Stimulated activated CD8-positive, alpha-beta memory T cell treated with anti-CD3 and anti-CD28 coated beads, Interleukin-7, amount 100 ng/mL, for 4 hours (primary cell): Measurements from ENCODE around the gene UIMC1.

ENCODE experiments used
- DNase-seq, 2 donors: peaks; one replicate each; pipeline ENCODE4 v3.0.0-alpha.2; 2020; ENCODE audit warnings: low read depth in 2 of 2

The UIMC1 gene

GRCh38 chr5:176902102-176902814 lies 104.3 kb downstream of the UIMC1 start:
- DNase-seq, result no peak

GRCh38 chr5:176901260-176902101 lies 105.1 kb downstream of the UIMC1 start:
- no peak for DNase-seq

GRCh38 chr5:176900780-176901204 lies 105.8 kb downstream of the UIMC1 start:
- no peak for DNase-seq

- DNase-seq, result no peak
Measured at GRCh38 chr5:176899946-176900779, 106.4 kb downstream of the UIMC1 start.

GRCh38 chr5:176899296-176899891 lies 107.2 kb downstream of the UIMC1 start, which contains the start of gene HK3:
Gene HK3, minus strand, starts transcription at chr5:176899346. Its CDS starts 3,187 bp downstream, at chr5:176896159.
- no peak for DNase-seq

GRCh38 chr5:176897263-176897662 lies 109.3 kb downstream of the UIMC1 start:
- no peak for DNase-seq

- DNase-seq, result no peak
Measured at GRCh38 chr5:176895831-176896230, 110.7 kb downstream of the UIMC1 start.

GRCh38 chr5:176894298-176894697 lies 112.3 kb downstream of the UIMC1 start:
- no peak for DNase-seq

- DNase-seq, result no peak
Measured at GRCh38 chr5:176892663-176893062, 113.9 kb downstream of the UIMC1 start.

- DNase-seq, result no peak
Measured at GRCh38 chr5:176891331-176891958, 115.1 kb downstream of the UIMC1 start.

GRCh38 chr5:176890455-176891330 lies 115.9 kb downstream of the UIMC1 start:
- no peak for DNase-seq

GRCh38 chr5:176889321-176890280 lies 117.0 kb downstream of the UIMC1 start:
- DNase-seq, result no peak

- DNase-seq, result no peak
Measured at GRCh38 chr5:176888865-176889165, 117.8 kb downstream of the UIMC1 start.

- DNase-seq, result no peak
Measured at GRCh38 chr5:176888016-176888864, 118.3 kb downstream of the UIMC1 start.

- no peak for DNase-seq
Measured at GRCh38 chr5:176887252-176887849, 119.2 kb downstream of the UIMC1 start.

- no peak for DNase-seq
Measured at GRCh38 chr5:176886336-176887251, 120.0 kb downstream of the UIMC1 start.

- no peak for DNase-seq
Measured at GRCh38 chr5:176884571-176884890, 122.0 kb downstream of the UIMC1 start.
